HG02981 (cell line): ENCODE results near the gene C20orf202.

Experiments
- ATAC-seq: cut with Tn5 transposase; IDR thresholded peaks from one replicate; pipeline ENCODE4 v1.9.1; 2021; ENCODE audit warnings: mild to moderate bottlenecking, moderate library complexity; ENCODE audit not compliant: unreplicated experiment

Gene C20orf202

GRCh38 chr20:1202762-1203504, at the start of gene C20orf202:
Gene C20orf202, plus strand, starts transcription at chr20:1203454. Its CDS starts 132 bp downstream, at chr20:1203586.
- no peak for ATAC-seq

- no peak for ATAC-seq
Observed at GRCh38 chr20:1154226-1154625, 49.0 kb upstream of the C20orf202 start.

GRCh38 chr20:1154691-1155090, 48.6 kb upstream of the C20orf202 start:
- no peak for ATAC-seq

GRCh38 chr20:1155342-1155741, 47.9 kb upstream of the C20orf202 start:
- no peak for ATAC-seq

GRCh38 chr20:1160496-1160895, 42.8 kb upstream of the C20orf202 start:
- no peak for ATAC-seq

DNA sequence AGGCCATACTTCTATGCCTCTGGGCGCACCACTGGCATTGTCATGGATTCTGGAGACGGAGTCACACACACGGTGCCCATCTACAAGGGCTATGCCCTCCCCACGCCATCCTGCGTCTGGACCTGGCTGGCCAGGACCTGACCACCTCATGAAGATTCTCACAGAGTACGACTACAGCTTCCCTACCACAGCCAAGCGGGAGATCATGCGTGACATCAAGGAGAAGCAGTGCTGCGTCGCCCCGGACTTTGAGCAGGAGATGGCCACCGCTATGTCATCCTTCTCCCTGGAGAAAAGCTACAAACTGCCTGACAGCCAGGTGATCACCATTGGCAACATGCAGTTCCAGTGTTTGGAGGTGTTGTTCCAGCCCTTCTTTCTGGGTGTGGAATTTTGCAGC, 42.3 kb upstream of the C20orf202 start:
- no peak for ATAC-seq

DNA sequence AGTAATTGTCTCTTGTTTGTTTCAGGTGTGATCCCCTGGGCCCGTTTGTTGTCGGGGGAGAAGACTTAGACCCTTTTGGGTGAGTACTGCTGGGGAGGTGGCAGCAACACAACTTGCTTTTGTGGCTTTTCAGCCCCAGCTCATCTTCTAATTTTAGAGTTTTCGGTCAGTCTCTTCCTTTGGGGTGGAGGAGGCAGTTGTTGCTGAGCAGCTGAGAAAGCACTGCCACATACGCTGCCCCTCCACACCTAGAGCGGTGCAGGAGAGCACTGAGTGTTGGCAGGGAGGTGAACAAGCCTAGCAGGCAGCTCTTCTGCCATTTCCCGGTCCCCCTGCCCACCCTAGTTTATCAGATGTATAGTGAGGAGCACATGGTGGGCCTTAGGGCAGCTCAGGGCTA, 40.1 kb upstream of the C20orf202 start:
- ATAC-seq, result no peak

DNA sequence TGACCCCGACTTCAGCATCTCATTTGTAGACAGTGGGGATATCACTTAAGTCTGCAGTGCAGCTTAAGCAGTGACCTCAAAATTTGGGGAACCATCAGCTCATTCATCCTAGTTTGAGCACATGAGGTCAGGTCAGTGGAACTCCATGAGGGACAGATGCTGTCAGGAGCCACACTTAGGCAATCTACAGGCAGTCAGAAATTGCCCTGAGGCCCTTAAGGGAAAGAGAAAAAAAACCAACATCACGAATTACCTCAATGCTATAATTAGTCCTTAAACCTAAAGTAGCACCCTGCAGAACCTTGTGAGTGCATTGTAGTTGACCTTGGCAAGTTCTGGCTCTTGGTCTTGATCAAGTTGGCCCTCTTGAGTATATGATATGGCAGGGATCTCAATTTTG, 39.6 kb upstream of the C20orf202 start:
- no peak for ATAC-seq

DNA sequence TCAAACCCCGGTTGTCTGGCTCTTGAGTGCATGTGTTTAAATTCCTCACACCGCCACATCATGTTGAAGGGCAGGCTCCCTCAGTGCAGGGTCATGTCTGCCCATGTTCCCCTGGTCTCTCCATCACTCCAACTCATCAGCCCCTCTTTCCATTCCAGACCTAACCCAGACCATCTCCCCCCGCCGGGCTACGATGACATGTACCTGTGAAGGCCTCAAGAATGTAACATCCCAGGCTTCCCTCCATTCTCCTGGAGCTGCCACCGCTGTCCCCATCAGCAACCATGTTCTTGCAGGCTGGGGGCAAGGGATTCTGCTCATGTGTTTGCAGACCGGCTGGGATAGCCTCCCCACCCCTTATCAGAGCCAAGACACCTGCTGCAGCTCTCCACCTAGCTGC, 38.4 kb upstream of the C20orf202 start:
- ATAC-seq, result no peak

GRCh38 chr20:1165521-1165920, 37.7 kb upstream of the C20orf202 start:
- ATAC-seq, result no peak

DNA sequence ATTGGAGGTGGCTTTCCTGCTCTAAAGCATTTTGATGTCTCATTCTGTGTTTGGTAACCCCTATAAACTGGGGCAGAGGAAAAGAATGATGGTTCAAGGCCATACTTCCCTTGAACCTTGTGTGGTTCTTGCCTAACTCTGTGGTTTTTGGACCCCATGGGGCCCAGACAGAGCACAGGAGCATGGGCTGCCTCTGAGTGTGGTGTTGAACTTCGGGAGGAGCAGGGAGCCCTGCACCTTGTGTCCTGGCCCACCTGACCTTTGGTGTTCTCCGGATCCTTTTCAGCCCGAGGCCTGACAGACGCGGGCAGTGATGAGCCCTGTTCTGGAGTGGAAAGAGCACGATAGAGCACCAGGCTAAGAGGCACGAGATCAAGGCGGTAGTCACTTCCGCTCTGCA, 37.3 kb upstream of the C20orf202 start:
- no peak for ATAC-seq

- no peak for ATAC-seq
Observed at GRCh38 chr20:1166948-1167720, 36.1 kb upstream of the C20orf202 start.

GRCh38 chr20:1169224-1169623, 34.0 kb upstream of the C20orf202 start:
- no peak for ATAC-seq

- no peak for ATAC-seq
Observed at GRCh38 chr20:1171461-1172093, 31.7 kb upstream of the C20orf202 start.

DNA sequence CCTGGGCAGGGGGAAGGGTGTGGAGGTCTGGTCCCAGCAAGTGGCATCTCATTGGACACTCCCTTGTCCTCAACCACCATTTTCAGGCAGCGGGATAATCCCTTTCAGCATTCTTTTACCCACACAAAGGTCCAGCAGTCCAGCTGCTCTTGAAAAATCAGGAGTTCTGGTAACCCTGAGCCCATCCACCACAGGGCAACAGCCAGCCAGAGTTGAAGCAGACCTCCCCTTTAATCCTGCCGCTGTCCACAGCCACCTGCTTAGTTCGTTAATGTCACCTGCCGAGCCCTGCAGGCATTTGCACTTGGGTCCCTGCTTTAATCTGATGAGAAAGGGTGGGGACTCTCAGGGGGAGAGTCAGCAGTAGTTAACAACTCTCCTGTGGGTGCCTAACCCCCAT, 29.6 kb upstream of the C20orf202 start:
- no peak for ATAC-seq

DNA sequence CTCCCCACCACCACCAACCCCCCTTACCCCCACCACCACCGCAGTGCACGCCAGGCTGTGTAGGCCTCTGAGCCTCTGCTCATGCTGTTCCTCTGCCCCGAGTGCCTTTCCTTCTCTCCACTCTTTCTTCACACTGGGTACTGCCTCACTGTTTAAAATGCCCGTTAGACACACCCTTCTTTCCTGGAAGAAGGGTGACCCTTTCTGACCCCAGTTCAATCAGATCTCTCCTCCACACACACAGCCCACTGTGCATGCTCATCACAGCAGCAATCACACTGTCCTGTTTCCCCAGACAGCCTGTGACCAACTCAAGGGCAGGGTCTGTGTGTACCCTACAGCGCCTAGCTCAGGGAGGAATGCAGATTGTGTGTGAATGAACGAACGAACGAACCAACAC, 28.5 kb upstream of the C20orf202 start:
- no peak for ATAC-seq

DNA sequence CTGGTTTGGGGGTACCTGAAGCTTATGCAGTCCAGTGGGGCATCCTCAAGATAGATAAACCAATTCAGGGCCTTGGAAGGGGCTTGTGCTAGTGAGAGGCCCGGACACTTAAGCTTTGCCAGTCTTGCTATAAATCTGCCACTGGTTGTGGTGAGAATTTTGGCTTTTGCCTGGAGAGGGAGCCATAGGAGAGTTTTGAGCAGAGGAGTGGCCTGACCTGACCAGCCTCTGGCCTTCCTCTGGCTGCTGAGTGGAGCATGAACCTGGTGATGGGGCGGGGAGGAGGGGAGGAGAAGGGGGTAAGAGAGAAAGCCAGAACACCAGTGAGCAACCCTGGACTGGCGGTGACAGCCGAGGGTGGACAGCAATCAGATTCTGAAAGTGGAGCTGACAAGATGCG, 25.6 kb upstream of the C20orf202 start:
- no peak for ATAC-seq

GRCh38 chr20:1178103-1178502, 25.2 kb upstream of the C20orf202 start:
- no peak for ATAC-seq

DNA sequence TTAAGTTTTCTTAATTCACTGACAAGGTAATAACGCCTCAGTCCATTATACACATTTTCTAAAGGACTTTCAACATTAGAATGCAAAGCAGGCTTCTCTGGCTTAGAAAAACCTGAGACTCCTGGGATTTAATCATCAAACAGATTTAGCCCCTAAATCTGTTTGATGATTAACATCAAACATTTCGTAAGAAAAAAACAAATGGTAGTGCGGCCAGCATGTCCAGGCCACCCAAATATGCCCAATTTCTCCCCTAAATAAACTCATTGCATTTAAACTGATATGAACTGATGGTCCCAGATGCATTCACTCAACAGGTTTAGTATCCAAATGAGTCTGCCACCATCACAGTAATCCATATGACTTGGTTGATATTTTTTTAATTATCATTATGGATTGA, 24.6 kb upstream of the C20orf202 start:
- no peak for ATAC-seq

DNA sequence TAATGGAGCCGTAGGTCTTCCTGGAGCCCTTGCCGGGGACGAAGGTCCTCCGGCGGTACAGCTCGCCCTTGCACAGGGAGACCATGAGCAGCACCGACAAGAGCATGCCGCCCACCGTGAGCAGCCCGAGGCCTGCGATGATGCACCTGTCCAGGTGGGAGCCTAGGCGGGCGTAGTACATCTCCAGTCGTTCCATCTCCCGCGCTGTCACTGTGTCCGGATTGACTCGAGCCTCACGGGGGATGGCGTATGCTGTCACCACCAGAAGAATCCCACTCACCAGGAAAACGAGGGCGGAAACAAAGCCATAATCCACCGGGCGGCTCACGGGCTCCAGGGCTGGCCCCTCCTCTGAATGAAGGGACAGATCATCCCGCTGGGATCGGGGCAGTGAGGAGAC, 22.3 kb upstream of the C20orf202 start:
- no peak for ATAC-seq

DNA sequence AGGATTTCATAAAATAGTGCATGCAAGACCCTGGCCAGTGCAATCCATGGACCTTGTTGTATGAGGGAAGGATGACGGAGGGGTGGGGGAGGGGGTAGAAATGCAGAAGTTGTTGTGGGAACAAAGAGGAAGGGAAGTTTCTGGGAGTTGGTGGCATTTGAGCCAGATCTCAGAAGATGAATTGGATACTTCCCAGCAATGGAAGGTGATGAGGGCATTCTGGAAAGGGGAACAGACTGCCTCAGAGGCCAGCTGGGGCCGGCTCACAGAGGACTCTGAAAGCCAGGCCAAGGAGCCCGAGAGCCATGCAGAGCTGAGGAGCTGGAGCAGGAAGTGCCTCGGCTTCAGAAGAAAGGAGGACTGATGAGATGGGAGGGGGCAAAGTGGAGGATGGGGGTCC, 21.1 kb upstream of the C20orf202 start:
- no peak for ATAC-seq

DNA sequence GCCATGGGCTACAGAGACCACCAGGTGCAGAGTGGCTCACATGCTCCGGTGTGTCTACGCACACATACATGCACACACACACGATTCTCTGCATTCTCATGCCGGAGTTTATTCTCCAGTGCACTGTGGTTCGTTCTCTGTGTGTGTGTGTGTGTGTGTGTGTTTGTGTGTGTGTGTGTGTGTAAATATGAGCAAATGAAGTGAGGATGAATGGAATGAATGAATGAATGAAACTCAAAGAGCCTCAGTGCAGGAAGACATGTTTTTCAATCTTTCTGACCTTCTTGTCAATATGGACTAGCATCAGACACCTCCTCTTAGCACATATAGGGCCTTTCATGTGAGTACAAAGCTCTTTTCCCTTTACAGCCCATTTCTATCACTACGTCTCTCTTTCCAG, 20.1 kb upstream of the C20orf202 start:
- ATAC-seq, result no peak
